Stimulated activated CD8-positive, alpha-beta memory T cell treated with anti-CD3 and anti-CD28 coated beads, Interleukin-4, amount 100 ng/mL, for 4 hours (primary cell): Measurements from ENCODE around the gene SCARF2.
"Not testable (repeated sequence)": the region's sequence is repeated elsewhere in the genome, so short reads cannot be mapped to it uniquely, and the experiment has no call there.

Source experiments
- DNase-seq, 2 donors: peaks; one replicate each; pipeline ENCODE4 v3.0.0-alpha.2; 2020; ENCODE audit warnings: low read depth in 2 of 2, low spot score in 1 of 2

The SCARF2 gene

DNA sequence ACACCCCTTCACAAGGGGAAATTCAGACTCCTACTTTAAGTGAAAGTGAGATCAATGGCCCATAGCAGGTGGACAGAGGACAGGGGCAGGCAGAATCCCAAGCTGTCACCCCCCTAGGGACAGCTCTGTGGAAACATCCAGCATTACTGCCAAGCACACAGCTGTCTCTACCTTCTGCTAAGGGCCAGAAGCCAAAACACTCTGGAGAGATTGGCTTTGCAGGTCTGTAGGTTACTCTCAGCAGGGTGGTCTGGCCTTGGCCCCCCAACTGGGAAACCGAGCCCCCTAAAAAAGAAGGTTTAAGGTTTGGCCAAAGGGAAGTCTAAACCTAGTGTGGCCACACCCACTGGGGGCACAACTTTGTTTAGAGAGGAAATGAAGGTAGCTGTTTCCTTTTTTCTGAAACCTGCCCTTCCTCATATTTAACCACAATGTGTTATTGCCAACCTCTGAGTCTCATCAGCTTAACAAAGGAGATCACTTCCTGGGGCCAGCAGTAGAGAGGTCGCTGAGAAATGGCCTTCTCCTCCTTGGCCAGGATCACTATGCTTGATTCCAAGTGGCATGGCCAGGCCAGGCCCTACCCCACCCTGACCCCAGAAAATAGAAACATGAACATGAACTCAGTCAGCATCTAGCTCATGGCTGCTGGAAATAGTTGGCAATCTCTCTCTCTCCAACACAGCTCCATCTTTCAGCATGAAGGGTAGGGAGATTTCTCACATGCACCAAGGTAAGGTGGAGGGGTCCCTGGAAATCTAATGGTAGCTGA lies 25.9 kb upstream of the SCARF2 start:
- DNase-seq, result no peak

DNA sequence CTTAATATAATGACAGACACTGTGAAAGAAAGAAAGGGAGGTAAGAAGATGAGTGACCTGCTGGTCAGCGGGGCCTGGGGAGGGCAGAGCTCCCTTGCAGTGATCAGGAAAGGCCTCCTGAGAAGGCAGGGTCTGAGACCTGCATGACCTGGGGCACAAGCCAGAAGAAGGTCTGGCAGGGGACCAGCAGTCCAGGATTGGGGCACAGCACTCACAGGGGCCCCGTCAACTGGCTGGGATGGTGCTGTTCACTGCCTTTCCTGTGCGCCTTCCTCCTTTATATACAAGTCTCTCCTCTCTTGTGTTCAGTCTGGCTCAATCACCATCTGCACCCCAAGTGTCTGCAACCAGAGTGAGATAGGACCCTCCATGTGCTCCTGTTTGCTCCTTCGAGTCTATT lies 22.2 kb upstream of the SCARF2 start:
- DNase-seq, result no peak

DNA sequence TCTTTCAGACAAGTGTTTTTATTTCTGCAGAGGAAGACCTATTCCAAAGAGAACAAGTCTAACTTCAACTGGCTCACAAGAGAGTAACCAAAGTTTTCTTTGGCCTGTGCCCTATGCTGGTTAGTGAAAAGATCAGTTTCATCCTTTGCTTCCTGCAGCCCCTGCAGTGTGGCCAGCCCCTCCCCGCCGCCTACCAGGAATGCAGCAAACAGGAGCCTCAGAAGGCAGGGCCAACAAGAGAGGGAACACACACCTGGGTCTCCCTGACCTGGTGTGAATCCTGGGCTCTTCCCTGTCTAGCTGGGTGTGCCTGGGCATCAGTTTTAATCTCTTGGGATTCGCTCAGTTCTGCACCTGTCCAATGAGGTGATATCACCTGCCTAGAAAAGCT lies 21.5 kb upstream of the SCARF2 start:
- DNase-seq, result no peak

DNA sequence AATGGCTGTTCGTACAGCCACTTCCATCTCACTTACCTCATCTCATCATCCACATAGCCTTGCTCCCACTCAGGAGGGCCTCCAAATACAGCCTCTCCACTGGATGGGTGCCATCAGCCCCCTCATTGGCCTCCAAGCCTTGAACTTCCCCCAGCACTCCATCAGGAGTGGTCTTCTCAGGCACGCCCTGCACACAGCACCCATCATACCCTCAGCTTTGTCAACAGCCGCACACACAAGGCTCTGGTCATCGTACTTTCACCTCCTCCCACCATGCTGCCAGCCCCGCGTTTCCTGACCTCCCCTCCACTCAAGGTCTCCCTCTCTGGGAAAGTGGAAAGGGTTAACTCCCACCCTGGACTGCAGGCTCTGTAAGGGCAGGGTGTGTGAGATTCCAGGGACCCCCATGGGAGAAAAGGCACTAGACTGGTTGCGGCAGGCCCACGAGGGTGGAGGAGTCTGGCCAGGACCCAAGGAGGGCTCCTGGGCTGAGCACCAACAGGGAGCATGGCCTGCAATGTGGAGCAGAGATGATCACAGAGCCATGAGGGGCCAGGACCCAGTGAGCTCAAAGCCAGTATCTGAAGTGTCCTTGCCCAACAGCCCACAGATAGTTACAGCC lies 21.0 kb upstream of the SCARF2 start:
- no peak for DNase-seq

DNA sequence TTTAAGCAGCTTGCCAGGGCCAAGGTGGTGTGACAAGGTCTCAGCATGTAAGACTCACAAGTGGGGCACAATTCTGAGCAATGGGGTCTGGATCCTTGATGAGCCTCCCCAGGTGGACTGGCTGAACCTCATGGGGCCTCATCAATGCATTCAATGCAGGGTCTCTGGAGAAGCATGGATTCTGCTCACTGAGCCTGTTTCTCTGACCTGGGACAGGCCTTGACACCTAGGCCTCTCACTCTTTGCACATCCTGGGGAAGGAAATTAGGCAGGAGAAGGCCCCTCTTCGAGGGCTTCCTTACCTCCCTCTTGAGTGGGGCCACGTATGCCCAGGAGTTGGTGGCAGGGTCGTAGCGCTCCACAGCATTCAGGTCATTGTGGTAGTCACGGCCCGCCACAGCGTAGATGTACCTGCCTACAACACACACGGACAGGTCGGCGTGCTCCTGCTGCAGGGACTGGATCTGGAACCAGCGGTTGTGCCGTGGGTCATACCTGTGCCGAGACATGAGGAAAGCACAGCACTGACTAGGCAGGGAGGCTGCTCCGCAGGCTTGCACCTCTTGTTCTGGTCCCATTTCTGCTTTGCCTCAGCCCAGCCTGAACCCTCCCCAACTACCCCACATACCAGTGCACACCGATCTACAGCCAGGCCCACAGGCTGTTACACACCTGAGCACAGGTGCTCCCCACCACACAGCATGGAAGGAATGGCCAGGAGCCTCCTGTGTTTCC lies 20.0 kb upstream of the SCARF2 start:
- no peak for DNase-seq

DNA sequence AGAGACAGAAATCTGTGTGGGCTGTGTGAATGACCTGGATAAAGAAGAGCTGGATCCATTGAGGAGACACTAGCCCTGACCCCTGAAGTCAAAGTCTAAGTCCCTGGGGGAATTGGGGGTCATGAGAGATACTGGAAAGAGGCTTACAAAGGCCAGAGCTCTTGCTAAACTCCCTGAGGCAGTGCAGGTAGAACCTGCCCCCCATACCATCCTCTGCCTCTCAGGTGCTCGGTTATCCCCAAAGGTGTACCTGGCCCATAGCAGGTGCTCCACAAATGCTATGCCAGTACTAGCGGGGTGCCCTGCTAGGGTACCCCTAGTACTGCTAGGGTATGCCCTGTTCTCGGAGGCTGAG lies 19.1 kb upstream of the SCARF2 start:
- no peak for DNase-seq

DNA sequence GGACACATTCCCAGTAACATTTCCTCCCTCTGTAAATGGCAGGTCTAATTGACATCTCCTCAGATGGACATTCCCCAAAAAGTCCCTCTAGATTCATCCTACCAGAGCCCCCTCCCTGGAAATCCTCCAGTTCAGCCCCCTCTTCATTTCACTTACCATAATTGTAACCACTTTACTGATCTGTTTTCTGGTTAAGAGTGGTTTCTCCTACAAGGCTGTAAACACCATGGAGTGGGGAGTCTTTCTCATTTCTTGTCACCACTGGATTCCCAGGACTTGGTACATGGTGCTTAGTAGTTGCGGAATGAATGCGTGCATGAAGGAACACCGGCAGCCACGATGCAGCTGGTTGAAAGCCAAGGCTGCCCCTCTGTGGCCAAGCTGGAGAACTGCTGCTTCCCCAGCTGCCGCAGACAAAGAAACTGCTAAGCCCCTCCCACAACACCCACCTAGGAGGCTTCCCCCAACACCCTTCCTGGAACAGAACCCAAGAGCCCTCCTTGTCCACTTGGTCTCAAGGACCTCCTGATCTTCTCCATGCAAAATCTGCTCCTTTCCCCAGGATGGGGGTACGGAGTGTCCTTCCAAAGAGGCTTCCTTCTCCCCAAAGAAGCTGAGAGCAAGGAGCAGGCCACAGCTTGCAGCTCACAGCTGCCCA lies 18.6 kb upstream of the SCARF2 start:
- DNase-seq, result peak; percentile 50 to 51

DNA sequence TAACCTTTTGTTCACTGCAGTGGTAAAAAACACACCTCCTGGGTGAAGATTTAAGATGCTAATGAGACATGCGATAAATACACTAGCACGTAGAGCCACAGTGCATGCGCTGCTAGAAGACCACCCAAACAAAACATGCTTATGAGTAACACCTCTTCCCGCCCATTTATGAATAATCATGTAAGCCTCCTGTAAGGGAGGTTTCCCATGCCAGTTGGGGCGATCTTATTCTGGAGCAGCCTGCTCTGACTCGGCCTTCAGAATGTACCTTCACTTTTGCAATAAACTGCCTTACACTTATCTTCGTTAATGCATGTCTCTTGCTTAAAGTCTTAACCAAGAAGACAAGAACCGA lies 18.1 kb upstream of the SCARF2 start:
- DNase-seq, result no peak

DNA sequence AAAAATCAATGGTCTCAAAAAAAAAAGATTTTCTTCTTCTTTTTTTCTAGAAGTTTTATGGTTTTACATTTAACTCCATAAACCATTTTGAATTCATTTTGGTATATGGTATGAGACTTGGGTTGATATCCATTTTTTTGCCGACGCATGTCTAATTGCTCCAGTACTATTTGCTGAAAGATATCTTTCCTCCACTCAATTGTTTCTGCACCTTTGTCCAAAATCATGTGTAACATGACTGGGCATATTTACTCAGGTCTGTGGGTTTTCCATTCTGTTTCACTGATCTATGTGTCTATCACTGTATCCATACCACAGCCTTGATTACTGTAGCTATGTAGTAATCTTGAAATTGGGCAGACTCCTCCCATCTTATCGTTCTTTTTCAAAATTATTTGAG lies 15.6 kb upstream of the SCARF2 start:
- DNase-seq, result no peak

DNA sequence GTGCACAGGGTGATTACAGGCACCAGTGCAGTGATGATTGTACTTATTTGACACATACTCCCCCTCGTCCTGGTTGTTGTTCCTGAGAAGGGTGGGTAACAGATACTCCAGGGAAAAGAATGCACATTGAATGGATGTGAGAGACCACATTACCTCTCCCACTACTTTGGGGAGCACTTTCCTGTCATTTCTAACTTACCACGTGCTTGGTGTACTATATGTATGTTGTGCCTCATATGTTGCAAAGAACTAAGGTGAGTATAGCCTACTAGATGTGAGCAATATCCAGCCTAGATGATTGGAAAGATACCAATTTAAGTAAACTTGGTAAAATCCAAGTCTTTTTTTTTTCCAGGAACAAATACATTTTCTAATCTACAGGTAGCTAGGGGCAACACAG lies 14.3 kb upstream of the SCARF2 start:
- DNase-seq, result no peak

DNA sequence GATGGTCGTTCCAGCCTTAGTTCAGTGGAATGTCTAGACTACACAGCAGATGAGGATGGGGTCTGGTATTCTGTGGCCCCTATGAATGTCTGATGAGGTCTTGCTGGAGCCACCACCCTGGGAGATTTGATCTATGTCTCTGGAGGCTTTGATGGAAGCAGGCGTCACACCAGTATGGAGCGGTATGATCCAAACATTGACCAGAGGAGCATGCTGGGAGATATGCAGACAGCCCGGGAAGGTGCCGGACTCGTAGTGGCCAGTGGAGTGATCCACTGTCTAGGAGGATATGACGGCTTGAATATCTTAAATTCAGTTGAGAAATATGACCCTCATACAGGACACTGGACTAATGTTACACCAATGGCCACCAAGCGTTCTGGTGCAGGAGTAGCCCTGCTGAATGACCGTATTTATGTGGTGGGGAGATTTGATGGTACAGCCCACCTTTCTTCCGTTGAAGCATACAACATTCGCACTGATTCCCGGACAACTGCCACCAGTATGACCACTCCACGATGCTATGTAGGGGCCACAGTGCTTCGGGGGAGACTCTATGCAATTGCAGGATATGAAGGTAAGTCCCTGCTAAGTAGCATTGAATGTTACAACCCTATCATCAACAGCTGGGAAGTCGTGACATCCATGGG lies 13.6 kb upstream of the SCARF2 start:
- not testable (repeated sequence) for DNase-seq

DNA sequence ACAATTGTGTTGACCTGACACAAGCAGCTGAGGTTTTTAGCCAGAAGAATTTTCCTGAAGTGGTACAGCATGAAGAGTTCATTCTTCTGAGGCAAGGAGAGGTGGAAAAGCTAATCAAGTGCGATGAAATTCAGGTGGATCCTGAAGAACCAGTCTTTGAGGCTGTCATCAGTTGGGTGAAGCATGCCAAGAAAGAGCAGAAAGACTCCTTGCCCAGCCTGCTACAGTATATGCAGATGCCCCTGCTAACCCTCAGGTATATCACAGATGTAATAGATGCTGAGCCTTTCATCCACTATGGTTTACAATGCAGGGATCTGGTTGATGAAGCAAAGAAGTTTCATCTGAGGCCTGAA lies 12.9 kb upstream of the SCARF2 start:
- no peak for DNase-seq

DNA sequence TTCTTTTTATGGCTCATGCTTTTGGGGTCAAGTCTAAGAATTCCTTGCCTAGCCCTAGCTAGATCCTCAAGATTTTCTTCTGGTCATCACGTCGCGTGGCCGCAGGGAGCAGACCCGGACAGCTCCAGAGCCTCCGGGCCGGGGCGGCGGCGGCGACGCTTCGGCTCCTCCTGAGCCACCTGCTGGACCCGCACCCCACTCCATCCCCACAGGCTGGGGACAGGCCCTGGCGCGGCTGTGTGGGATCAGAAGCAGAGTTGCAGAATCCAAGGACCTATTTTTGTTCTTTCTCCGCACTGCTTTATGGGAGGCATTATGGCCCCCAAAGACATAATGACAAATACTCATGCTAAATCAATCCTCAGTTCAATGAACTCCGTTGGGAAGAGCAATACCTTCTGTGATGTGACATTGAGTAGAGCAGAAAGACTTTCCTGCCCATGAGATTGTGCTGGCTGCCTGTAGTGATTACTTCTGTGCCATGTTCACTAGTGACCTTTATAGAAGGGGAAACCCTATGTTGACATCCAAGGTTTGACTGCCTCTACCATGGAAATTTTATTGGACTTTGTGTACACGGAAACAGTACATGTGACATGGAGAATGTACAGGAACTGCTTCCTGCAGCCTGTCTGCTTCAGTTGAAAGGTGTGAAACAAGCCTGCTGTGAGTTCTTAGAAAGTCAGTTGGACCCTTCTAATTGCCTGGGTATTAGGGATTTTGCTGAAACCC lies 12.4 kb upstream of the SCARF2 start:
- no peak for DNase-seq

DNA sequence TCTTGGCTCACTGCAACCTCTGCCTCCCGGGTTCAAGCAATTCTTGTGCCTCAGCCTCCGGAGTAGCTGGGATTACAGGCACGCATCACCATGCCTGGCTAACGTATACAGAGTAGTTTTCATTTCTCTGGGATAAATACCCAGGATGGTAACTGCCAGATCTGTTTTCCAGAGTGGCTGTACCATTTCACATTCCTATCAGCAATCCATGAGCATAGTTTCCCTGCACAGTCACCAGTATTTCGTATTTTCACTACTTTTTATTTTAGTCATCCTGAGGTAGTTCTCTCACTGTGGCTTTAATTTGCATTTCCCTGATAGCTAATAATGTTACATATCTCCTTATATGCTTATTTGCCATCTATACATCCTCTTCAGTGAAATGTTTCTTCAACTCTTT lies 11.0 kb upstream of the SCARF2 start:
- no peak for DNase-seq

DNA sequence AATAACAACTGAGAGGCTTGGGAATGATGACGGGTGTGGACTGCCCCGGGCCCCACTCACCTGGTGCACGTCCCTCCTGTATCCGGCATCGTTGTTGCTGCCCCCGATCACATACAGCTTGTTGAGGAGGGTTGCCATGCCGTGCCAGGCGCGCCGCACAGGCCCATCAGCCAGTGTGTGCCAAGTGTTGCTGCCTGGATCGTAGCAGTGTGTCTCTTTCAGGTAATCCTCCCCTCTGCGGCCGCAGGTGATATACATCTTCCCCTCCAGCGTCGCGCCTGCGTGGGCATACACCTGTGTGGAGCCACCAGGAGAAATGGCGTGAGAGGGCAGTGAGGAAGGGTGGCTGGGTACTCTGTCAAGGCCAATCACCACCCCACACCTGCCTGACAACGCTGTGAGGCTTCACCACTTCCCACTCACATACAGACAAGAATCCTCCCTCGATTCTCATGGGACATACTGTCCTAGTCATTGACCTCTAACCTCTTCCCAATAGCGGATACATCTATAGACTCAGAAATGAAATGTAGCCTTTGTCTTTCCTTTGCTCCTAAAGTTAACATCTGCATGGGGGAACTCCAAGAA lies 8.9 kb upstream of the SCARF2 start:
- no peak for DNase-seq

DNA sequence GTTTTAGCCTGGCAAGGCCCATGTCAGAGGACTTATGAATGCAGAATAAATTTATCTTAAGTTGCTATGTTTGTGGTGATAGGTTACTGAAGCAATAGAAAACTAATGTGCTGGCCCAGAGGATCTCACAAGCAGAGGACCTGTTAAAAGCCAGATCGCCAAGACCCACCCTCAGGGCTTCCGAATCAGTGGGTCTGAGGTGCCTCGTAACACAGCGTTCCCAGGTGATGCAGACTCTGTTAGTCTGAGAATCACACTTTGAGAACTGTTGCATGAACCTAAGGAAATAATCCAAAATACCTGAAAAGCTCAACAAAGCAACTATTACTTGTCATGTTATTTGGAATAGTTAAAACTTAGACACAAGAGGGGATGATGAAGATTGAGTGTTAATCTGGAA lies 6.7 kb upstream of the SCARF2 start:
- no peak for DNase-seq

DNA sequence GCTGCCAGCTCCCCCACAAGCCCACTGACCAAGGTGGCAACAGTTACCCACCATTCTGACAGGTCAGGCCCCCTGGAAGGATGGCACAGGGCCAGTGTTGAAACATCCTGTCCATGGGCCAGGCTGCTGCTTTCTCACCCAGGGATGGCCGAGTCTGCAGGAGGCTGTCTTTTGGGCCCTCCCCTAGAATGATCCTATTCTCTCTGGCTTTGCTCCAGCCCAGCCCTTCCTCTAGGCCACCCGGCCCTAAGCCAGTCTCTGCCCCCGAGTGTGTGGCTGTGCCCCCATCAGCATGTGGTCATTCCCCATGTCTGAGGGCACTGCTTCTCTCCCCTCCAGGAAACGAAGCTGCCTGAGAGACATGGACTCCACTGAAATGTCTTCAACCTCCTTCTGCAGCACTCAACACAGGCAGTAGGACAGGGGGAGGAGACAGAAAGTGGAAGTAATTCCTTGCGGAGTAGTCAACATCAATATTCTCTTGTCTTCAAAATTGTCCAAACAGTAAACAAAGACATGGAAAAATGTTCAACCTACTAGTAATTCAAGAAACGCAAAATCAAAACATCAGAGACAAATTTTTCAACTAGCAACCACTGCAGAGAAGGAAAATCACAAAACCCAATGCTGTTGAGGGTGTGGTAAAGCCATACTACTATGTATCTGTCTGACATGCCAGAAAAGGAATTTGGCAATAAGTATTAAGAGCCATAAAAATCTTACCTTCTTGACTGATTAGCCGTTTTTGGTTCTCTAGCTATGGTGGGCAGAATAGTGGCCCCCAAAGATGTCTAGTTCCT lies 5.1 kb upstream of the SCARF2 start:
- DNase-seq, result no peak

DNA sequence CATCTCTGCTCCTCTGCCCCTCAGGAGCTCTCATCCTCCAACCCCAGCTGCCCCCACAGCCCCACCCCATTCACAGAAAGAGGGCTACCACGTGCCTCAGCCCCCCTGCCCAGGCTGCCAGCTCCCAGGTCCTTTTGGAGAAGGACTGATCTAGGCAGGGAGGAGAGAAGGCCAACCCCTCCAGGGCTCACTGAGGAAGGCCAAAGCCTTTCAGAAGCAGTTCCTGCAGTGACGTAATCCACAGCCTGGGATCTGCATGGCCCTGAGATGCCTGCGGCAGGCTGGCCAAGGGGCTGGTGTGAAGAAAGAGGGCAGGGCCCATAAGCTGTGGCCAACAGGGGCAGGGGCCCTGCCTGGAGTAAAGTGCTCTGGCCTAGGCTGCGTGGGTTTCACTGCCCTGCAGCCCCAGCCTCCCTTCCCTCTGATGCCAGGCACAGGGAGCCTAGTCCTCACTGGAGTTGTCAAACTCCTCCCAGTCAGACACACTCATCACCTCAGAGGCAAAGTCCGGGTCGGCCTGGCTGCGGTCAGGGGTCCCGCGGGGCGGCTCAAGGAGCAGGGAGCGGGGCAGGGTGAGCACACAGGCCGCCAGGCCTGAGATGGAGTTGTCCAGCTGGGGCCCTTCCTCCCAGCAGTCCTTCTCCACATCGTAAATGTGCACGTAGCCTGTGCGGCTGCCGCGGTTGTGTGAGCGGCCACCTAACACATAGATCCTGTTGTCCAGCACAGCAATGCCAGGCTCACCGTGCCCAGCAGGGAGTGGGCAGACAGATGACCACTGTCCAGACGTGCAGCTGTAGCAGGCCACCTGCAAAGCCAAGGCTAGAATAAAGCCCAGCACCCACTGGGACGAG lies 4.2 kb upstream of the SCARF2 start:
- DNase-seq, result no peak
